GM21619 (cell line): ENCODE data around the gene MAD1L1.

Experiments used
- ATAC-seq: cut with Tn5 transposase; IDR thresholded peaks from one replicate; pipeline ENCODE4 v1.9.1; 2021; ENCODE audit not compliant: unreplicated experiment

Gene MAD1L1

GRCh38 chr7:1922870-1923236 lies 309.9 kb downstream of the MAD1L1 start:
- no peak for ATAC-seq

DNA sequence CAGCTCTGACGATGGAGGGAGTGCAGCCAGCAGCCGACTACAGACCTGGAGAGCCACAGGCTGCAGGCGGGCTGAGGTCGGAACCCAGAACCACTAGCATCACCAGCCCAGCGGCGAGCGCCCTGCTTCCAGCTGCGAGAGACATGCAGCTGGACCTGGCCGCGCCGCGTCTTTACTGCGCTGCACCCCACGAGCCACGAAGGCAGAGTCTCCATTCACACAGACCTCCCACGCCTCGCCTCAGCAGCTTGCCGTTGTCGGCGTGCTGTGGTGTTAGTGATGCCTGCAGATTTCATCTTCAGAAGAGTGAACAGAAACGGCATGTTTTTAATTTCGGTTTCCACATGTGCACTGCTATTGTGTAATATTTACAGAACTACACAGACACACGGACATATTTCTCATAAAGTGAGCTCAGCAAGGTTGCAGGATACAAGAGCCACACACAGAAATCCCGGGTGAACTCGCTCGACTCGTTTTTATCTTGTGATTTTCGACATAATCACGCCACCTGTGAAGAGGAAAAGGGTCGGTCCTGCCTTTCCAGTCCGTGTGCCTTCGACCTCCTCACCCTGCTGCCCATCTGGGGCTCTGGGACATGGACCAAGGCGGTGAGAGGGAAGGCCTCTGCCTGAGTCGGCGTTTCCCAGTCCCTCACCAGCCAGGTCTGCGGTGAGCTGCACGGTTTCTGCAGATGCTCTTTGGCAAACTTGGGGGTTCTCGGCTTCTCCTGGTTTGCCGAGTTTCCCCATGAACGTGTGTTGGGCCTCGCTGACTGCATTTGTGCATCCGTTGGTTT lies 310.5 kb downstream of the MAD1L1 start:
- no peak for ATAC-seq

DNA sequence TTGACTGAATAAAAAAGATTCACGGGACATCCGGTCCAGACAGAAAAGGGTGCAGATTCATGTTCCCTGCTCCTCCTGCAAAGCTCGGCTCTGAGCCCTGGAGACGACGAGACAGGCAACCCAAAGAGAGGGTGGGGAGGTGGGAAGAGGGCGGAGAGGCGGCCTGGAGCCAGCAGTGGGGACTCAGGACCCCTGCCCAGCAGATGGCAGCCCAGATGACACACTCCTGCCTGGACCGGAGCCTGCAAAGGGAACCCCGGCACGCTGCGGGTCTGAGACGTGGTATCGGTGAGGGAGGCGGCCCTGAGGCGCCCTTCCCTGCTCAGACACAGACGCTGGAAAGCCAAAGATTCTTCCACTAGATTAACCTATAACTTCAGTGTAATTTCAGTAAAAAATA lies 311.9 kb downstream of the MAD1L1 start:
- ATAC-seq: no peak

GRCh38 chr7:1920266-1920681 lies 312.5 kb downstream of the MAD1L1 start:
- ATAC-seq: no peak

DNA sequence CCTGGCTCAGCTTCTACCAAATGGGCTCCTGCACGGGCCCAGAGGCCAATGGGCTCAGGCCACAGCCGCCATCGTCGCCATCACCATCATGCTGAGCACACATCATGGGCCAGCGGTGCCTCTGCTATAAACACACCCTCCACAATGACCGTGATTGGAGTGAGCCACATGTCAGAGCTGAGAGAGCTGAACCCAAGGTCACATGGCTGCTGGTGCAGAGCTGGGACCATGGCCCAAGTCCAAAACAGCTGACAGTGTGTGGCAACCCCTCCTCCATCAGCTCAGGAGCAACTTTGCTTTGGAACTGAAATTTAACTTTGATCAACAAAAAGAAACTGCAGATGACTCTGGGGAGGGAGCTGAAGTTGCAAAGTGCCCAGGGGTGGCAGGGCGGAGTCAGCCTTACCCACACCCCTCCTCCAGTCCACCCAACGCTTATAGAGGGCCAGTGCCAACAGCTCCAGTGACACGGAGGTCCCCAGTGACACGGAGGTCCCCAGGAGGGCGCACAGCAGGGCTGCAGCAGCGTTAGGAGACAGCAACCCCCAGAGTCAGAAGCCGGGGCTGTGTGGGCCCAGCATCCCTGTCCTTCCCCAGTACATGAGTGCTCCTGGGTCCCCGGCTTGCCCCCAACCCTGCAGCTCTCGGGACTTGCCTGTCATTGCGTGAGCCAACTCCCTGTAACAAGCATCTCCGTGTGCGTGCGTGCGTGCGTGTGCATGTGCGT lies 313.0 kb downstream of the MAD1L1 start:
- no peak for ATAC-seq

- no peak for ATAC-seq
Observed at GRCh38 chr7:1918881-1919525, 313.7 kb downstream of the MAD1L1 start.

DNA sequence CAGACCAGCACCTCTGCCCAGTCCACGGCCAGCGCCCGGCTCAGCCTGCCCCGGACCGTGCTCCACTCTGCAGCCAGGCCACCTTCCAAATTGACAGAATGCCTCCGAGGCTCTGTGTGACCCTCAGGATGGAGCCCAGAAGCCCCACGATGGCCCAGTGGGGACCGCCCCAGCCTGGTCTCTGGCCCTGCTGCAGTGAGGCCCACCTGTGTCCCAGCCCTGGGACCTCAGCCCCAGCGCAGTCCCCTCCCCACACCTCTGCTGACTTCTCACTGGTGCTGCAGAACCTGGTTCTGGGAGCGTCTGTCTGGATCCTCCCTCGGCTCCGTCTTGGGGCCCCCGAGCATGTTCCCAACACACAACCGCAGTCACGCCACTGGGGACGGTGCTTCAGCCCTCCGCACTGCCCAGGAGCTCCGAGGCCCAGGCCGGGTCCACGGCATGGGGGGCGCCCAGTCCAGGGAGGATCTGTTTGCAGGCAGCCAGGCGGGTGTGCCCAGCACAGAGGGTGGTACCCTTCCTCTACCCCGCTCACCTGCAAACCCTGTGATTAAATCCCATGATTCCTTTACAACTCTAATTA lies 314.6 kb downstream of the MAD1L1 start:
- no peak for ATAC-seq

DNA sequence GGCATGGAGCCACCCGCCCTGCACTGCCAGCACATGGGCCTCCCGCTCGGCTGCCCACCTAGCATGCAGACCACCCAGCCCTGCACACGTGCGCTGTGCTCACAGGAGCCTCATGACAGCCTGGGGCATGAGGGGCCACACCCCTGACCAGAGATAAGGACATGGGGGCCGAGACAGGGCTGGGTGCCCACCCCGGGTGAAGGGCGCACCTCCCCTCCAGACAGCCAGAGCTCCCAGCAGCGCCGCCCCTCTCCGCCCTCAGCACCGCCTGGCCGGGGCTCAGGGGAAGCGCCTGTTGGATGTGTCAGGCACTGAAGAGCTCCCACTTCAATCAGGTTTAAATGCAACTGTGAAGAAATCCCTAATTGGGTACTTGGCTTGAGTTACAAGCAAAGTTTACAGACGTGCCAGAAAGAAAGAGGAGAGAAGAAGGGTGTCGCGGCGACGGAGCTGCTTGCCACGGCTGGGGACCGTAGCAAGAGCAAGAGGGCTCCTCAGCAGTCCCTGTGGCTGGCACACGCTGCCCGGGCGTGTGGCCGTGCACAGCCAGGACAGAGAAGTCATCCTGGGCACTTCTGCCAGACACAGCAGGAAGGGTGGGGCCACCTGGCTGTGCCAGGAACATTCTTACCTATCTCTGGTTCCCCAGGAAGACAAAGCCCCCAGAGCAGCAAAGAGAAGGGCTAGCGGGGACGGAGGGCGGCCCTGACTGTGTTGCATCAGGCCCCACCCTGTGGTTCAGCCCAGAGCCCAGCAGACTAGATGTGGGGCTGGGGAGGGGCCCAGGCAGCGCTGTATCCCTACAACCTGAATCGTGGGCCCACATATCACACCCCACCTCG lies 315.3 kb downstream of the MAD1L1 start:
- ATAC-seq: no peak

DNA sequence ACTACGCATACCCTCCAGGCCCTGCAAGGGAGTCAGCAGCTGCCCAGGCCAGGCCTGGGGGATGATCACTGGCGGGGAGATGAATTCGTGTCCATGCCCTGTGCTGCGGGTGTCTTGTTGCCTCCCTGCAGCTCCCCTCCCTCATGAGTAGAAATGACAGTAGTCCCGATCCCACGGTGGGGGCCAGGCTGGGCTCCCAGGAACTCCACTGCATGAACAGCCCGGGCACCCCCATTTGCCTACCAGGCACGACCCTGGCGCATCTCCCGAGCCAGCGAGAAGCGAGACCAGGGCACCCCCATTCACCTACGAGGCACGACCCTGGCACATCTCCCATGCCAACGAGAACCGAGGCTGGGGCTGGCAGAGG lies 316.2 kb downstream of the MAD1L1 start:
- no peak for ATAC-seq

DNA sequence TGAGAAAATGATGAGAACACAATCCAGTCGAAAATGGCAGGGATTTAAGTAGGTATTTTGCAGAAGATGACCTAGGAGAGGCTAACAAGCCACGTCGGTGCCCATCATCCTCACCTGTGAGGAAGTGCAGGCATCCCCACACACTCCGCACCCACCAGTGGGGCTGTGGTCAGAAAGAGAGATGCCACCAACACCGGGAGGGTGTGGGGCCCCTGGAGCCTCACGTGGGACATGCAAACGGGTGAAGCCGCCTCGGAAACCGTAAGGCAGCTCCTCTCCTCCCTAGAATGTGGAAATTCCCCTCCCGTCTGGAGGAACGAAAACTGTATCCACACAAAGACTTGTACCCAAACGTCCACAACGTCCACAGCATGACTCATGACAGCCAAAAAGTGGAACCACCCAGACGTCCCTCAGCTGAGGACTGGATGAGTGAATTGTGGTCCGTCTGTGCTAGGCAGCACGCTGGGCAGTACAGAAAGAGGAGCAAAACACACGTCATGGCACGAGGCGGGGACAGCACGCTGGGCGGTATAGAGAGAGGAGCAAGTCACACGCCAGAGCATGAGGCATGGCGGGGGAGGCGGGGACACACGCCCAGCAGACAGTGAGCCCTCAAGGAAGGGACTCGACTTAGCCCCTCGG lies 316.7 kb downstream of the MAD1L1 start:
- ATAC-seq: no peak

- ATAC-seq: no peak
Observed at GRCh38 chr7:1915326-1915725, 317.4 kb downstream of the MAD1L1 start.

DNA sequence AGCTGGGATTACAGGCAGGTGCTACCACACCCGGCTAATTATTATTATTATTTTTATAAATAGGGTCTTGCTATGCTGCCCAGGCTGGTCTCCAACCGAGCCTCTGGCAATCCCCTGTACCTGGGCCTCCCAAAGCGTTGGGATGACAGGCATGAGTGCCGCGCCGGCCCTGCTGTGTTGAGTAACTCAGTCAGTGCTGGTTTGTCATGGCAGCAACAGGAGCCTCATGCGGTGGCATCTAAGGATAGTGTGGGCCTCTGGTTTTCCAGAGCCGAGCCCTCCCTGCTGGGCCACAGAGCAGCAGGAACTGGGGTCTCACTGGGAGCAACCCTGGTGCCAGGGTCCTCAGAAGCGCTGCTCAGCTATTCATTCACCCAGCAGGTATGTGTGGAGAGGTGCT lies 318.0 kb downstream of the MAD1L1 start:
- ATAC-seq: no peak

DNA sequence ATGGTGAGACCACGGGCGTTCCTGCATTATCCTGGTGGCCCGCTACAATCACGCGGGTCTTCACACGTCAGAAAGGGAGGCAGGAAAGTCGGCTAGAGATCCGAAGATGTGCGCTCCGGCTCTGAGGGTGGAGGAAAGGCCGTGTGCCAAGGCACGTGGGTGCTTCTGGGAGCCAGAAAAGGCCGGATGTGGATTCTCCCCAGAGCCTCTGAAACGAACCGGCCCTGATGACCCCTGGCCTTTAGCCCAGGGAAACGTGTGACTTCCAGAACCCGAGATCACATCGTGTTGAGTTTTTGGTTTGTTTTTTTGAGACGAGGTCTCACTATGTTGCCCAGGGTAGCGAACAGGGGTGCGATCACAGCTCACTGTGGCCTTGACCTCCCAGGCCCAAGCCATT lies 318.4 kb downstream of the MAD1L1 start:
- ATAC-seq: no peak

DNA sequence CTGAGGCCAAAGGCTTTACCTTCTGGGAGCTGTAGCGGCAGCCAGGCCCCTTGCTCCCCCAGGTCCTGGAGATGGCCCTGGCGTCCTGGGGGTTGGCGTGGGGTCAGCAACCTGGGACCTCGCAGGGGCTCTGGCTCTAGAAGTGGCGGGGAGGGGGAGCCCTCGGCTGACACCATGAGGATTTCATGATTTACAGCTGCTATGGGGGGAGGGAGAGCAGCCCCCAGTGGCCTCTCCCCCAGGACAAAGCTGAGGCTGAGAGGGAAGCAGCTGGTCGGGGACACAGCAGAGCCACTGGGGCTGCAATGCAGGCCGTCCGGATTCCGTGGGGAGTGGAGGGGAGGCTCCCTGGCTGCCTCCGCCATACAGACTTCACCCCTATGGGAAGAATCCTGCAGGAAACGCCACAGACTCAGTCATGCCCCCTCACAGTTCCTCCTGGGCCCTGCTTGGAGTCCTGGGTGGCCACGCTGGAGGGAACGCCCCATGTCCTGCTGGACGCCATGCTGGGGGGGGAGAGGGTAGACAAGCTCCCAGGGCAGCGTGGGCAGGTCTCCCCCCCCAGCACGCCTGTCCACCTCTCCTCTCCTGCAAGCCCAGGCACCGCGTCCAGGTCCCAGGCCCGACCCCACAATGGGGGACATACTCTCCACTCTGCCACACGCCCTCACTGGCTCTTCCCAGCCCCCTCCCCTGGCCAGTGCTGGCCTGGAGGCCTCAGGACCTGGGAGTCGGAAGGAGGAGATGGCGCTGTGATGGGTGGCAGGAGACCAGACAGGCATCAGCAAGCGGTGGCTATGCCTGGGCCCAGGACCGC lies 319.1 kb downstream of the MAD1L1 start:
- no peak for ATAC-seq

- ATAC-seq: no peak
Observed at GRCh38 chr7:1912593-1913465, 319.9 kb downstream of the MAD1L1 start.

GRCh38 chr7:1911571-1911970 lies 321.2 kb downstream of the MAD1L1 start:
- no peak for ATAC-seq

DNA sequence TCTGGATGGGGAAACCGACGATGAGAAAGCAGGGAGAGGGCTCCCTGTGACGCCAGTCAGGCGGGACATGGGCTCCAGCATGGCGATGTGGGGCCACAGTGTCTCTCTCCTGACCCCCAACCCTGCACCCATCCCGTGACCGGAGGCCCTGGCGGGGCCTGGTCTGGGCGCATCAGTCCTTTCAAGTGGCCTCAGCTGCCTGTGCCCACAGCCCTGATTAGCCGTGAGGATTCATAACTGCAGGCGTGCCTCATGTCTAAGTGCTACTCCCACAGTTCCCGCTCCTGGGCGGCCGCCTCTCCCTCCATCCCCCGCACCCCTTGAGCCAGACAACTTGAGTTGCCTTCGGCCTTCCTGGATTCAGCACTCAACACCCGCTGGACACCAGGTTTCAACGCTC lies 321.9 kb downstream of the MAD1L1 start:
- no peak for ATAC-seq

DNA sequence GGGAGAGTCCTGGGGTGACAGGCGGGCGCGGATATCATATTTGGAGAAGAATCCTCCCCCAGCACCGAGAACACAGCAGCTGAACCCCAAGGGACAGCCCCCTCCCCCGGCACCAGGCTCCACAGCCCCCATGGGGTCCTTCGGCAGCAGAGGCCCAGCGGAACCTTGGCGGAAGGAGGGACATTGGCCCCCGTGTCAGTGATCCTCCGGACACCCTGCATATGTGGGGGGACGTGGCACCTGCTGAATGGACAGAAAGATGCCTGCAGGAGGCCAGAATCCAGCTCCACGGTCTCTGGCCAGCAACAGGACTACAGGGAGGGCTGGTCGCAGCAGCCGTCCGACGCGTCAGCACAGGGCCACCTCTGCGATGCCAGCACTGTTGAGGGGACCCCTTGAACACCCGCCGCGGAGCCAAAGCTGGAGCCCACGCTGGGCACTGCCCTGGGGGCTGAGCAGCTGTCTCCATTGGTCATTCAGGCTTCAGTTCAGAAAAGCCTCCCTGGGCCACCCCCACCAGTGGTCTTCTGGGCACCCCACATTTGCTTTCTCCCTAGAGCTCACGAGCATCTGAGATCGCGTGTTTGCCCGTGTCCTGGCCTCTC lies 322.6 kb downstream of the MAD1L1 start:
- ATAC-seq: no peak
